GM23338 (cell line): ENCODE results near the gene VWC2. TPM values are rescaled to one million over a fixed set of nuclear protein-coding genes. Genes with fewer than 3 reads are reported as not detected.

Source experiments
- ATAC-seq: fragments of 200-7000 bp; cut with Tn5 transposase; 3 replicates; pipeline ENCODE4 v1.9.1; 2020
- DNase-seq: peaks from one replicate; pipeline ENCODE4 v3.0.0-alpha.2; 2015; ENCODE audit warnings: low spot score
- H2AFZ ChIP-seq: fragments of 200-600 bp; sonication (generic); 2 replicates; pipeline ENCODE4 v1.8.0; 2016; ENCODE audit warnings: antibody characterized with exemption, mild to moderate bottlenecking, moderate library complexity
- H3F3A ChIP-seq: fragments of 200-600 bp; sonication (generic); replicated peaks from 2 replicates; pipeline ENCODE4 v1.8.0; 2017; ENCODE audit warnings: antibody characterized with exemption, mixed run types, low read depth
- H3K27ac ChIP-seq: fragments of 200-600 bp; sonication (generic); 2 replicates; pipeline ENCODE4 v1.6.1; 2016; ENCODE audit warnings: low read depth
- H3K27me3 ChIP-seq: fragments of 200-600 bp; sonication (generic); 2 replicates; pipeline ENCODE4 v1.8.0; 2016; ENCODE audit warnings: mild to moderate bottlenecking, mixed run types, moderate library complexity; ENCODE audit not compliant: insufficient read depth
- H3K36me3 ChIP-seq: fragments of 200-600 bp; sonication (generic); 2 replicates; pipeline ENCODE4 v1.8.0; 2016; ENCODE audit warnings: mild to moderate bottlenecking; ENCODE audit not compliant: insufficient read depth
- H3K4me1 ChIP-seq: fragments of 200-600 bp; sonication (generic); 2 replicates; pipeline ENCODE4 v1.8.0; 2016; ENCODE audit warnings: mild to moderate bottlenecking, moderate library complexity; ENCODE audit not compliant: insufficient read depth
- H3K4me2 ChIP-seq: fragments of 200-600 bp; sonication (generic); 2 replicates; pipeline ENCODE4 v1.7.1; 2017; ENCODE audit warnings: mixed run types
- H3K4me3 ChIP-seq: fragments of 200-600 bp; sonication (generic); 2 replicates; pipeline ENCODE4 v1.6.1; 2016; ENCODE audit warnings: mixed run types
- H3K79me2 ChIP-seq: fragments of 200-600 bp; sonication (generic); replicated peaks from 2 replicates; pipeline ENCODE4 v1.8.0; 2017; ENCODE audit warnings: mild to moderate bottlenecking; ENCODE audit not compliant: insufficient read depth
- H3K9me2 ChIP-seq: fragments of 200-600 bp; sonication (generic); 2 replicates; pipeline ENCODE4 v1.8.0; 2017; ENCODE audit not compliant: insufficient read depth
- H4K20me1 ChIP-seq: fragments of 200-600 bp; sonication (generic); replicated peaks from 2 replicates; pipeline ENCODE4 v1.8.0; 2017; ENCODE audit warnings: mild to moderate bottlenecking; ENCODE audit not compliant: insufficient read depth
- H3K27ac Mint-ChIP-seq: 2 replicates; pipeline ENCODE4 v1.8.0; 2020; ENCODE audit warnings: inconsistent platforms, mild to moderate bottlenecking, moderate library complexity, mixed read lengths
- H3K27me3 Mint-ChIP-seq: 3 replicates; pipeline ENCODE4 v1.8.0; 2022; ENCODE audit warnings: low read depth, mild to moderate bottlenecking, moderate library complexity, mixed read lengths, inconsistent platforms; ENCODE audit not compliant: insufficient read depth, poor library complexity
- H3K36me3 Mint-ChIP-seq: 3 replicates; pipeline ENCODE4 v1.8.0; 2021; ENCODE audit warnings: low read depth, mild to moderate bottlenecking, inconsistent platforms, moderate library complexity, mixed read lengths
- H3K4me1 Mint-ChIP-seq: 3 replicates; pipeline ENCODE4 v1.8.0; 2020; ENCODE audit warnings: mild to moderate bottlenecking, inconsistent platforms, mixed read lengths
- H3K4me3 Mint-ChIP-seq: 3 replicates; pipeline ENCODE4 v1.8.0; 2021; ENCODE audit warnings: moderate library complexity, mild to moderate bottlenecking, inconsistent platforms, mixed read lengths
- H3K9me3 Mint-ChIP-seq: 3 replicates; pipeline ENCODE4 v1.8.0; 2020; ENCODE audit warnings: moderate library complexity, mild to moderate bottlenecking, inconsistent platforms, mixed read lengths
- NANOG ChIP-seq: IDR thresholded peaks from 2 replicates; pipeline ENCODE4 v1.6.1; 2016; ENCODE audit warnings: antibody characterized with exemption, borderline replicate concordance
- REST ChIP-seq: IDR thresholded peaks from one replicate; pipeline ENCODE4 v1.6.1; 2018; ENCODE audit warnings: antibody characterized with exemption; ENCODE audit not compliant: unreplicated experiment
- STAT1 ChIP-seq: IDR thresholded peaks from one replicate; pipeline ENCODE4 v1.6.1; 2016; ENCODE audit warnings: antibody characterized with exemption; ENCODE audit not compliant: unreplicated experiment
- ZNF331 ChIP-seq: fragments of 250-450 bp; sonication (Bioruptor Pico); IDR thresholded peaks from 2 replicates; pipeline ENCODE4 v1.5.0; 2020; ENCODE audit warnings: low read depth, mild to moderate bottlenecking, moderate library complexity
- ZNF462 ChIP-seq: fragments of 250-450 bp; sonication (Bioruptor Pico); IDR thresholded peaks from 2 replicates; pipeline ENCODE4 v1.5.0; 2020; ENCODE audit warnings: mild to moderate bottlenecking, moderate library complexity
- polyA plus RNA-seq: library from polyadenylated mRNA; unstranded; fragments of >200 nt; fragmentation: Nextera tagmentation; extraction: Ambion mirVana; gene quantifications from 2 replicates; pipeline ENCODE4 v1.2.1, GENCODE V29; 2016
- total RNA-seq: library from RNA; depleted of rRNA; stranded (reverse); fragments of >200 nt; shearing (Covaris generic); gene quantifications from 2 replicates; pipeline ENCODE4 v1.2.3, GENCODE V29; 2014

The VWC2 gene
- total and polyA plus RNA-seq, 2 experiments from 2014 or later, result 0.15 to 0.45 TPM

DNA sequence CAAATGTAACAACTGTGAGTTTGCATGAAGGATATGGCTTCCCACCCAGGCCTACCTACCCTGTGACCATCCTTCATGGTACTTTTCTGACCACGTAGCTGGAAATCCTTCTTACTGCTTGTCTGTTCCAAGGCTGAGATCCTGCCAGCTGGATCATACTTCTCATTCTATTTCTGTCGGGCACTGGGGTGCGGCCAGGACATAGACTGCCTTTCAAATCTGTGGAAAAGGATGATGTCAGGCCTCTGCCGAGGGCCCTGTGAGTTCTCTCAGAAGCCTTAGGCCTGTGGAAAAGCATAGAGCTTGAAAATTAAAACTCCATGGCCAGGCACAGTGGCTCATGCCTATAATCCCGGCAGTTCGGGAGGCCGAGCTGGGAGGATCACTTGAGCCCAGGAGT is 10.0 kb downstream of the VWC2 start:
- Histone ChIP-seq H3F3A (no peaks in the 10 kb centered on the region), H3K4me1 (no peaks in the 10 kb centered on the region), H3K27ac (no peak overlapping the region), H3K27me3 (no peaks in the 10 kb centered on the region), H3K36me3 (no peaks in the 10 kb centered on the region), H3K4me2 (no peak overlapping the region), H2AFZ (no peak overlapping the region), H3K9me2 (no peaks in the 10 kb centered on the region), H3K4me3 (no peak overlapping the region), H4K20me1 (no peaks in the 10 kb centered on the region), H3K79me2 (no peaks in the 10 kb centered on the region)
- no peak for DNase-seq
- peaks cover 4% of the 10 kb centered on the region; the same call in 2 of the 3 replicates for H3K4me1 Mint-ChIP-seq
- H3K36me3 Mint-ChIP-seq, result peaks cover 3% of the 10 kb centered on the region; the same call in 2 of the 3 replicates
- no peaks in the 10 kb centered on the region; the same call in 1 of the 3 replicates for H3K9me3 Mint-ChIP-seq
- no peak overlapping the region for H3K27ac Mint-ChIP-seq
- TF ChIP-seq STAT1 (no peak), ZNF462 (CRISPR knock-in tag) (no peak), ZNF331 (CRISPR knock-in tag) (no peak), NANOG (no peak), REST (no peak)
- no peak overlapping the region for H3K4me3 Mint-ChIP-seq
- H3K27me3 Mint-ChIP-seq, result no peaks in the 10 kb centered on the region
- ATAC-seq, result no peak
